Activated CD8-positive, alpha-beta memory T cell treated with anti-CD3 and anti-CD28 coated beads for 36 hours (primary cell): ENCODE data around the gene KLK10. TPM values are rescaled to one million over a fixed set of nuclear protein-coding genes. Genes with fewer than 3 reads are reported as not detected.
"Not testable (repeated sequence)": the region's sequence is repeated elsewhere in the genome, so short reads cannot be mapped to it uniquely, and the experiment has no call there.

Source experiments
- CTCF ChIA-PET: fragments of 350-600 bp; sonication (Branson Sonifier 250); formaldehyde crosslinking; loops from one replicate; lab custom pipeline; 2021; ENCODE audit warnings: antibody characterized with exemption; lab: Charles Lee
- POLR2A ChIA-PET: fragments of 350-600 bp; sonication (Branson Sonifier 250); formaldehyde crosslinking; loops from one replicate; lab custom pipeline; 2021; ENCODE audit warnings: antibody characterized with exemption; lab: Charles Lee
- total RNA-seq, 2 experiments: library from RNA; stranded (reverse); gene quantifications; one replicate each; pipeline ENCODE4 v1.2.3, GENCODE V29; 2021

KLK10 gene
- total RNA-seq, 2 experiments from 2014 or later = not detected

- ChIA-PET POLR2A (no interaction called here), CTCF (no interaction called here)
Measured at GRCh38 chr19:51006406-51006805, 13.1 kb downstream of the KLK10 start.

GRCh38 chr19:51005248-51005647 lies 14.3 kb downstream of the KLK10 start:
- ChIA-PET CTCF (no interaction called here), POLR2A (no interaction called here)

DNA sequence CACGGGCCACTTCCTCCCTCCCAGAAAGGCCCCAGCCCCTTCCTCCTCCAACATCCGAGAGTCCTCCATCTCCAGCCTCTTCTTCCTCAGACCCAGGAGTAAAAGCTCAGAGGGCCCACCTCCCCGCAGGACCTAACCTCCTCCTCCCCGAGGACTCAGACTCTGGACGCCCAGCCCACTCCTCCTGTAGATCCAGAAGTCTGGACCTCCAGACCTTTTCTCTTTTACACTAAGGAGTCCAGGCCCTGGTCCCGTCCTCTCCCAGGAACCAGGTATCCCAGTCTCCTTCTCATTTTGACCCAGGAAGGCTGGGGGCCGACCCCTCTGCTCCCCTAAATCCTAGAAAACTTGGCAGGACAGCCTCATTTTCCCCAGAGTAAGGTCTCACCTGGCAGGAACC lies 16.2 kb downstream of the KLK10 start:
- CTCF ChIA-PET = no interaction called here

DNA sequence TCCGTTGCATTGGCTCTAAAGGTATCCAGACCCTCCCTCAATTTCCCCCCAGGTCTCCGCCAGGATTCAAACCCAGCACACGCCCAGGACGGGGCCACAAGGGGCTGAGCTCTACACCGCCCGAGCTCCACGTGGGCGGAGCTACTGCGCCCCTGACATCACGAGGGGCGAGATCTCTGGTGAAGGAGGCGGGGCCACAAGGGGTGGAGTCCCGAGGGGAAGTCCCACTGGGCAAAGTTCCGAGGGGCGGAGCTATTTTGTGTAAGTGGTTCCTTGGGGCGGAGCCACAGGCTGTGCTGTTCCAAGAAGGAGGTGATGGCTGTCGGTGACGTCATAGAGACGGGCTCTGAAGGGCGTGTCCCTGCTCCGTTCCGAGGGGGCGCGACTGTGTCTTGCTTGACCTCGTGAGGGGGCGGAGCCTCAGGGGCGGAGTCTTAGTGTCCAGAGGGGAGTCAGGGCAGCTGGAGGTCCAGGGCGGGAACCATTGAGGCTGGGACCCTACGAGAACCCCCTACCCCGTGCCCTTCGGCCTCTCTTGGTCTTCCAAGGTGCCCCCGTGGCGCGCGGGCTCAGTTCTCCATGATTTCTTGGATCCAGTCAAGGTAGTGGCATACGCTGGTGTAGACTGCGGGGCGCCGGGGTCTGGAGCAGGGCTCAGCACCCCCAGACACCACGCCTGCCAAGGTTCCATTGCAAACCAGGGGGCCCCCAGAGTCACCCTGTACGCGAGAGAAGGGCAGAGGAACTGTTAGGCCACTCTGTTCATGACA lies 16.8 kb downstream of the KLK10 start:
- ChIA-PET POLR2A (interaction anchor here (0.6 kb wide), 1 partner anchor 15 kb away, joined by 11 read pairs; no protein-coding TSS in a partner anchor), CTCF (no interaction called here)

More for the DNA sequence above, 16.2 kb downstream of the KLK10 start:
- POLR2A ChIA-PET = no interaction called here

GRCh38 chr19:51002089-51002532 lies 17.4 kb downstream of the KLK10 start:
- POLR2A ChIA-PET = no interaction called here
- CTCF ChIA-PET = no interaction called here

DNA sequence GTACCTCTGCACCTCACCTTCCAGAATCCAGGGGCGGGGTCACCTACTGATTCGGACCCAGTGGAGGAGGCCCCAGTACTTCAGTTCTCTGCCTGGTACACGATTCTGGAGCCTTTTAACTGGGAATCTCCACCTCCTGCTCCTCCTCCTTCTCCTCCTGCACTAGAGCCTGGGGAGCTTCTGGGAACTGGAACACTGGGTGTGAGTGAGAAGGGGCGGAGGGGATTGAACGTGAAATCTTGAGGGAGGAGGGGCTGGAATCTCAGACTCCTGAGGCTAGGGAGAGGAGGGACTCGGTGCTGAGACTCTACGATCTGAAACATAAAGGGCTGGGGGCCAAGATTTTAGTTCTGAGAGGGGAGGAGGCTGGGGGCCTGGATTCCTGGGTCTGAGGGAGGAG lies 18.0 kb downstream of the KLK10 start, which contains the start of gene KLK8:
Gene KLK8 (minus strand): TSS at position 90 of the 400 bp plus-strand sequence. CDS start 437 bp downstream, outside the sequence.
- CTCF ChIA-PET = no interaction called here
- POLR2A ChIA-PET = no interaction called here

DNA sequence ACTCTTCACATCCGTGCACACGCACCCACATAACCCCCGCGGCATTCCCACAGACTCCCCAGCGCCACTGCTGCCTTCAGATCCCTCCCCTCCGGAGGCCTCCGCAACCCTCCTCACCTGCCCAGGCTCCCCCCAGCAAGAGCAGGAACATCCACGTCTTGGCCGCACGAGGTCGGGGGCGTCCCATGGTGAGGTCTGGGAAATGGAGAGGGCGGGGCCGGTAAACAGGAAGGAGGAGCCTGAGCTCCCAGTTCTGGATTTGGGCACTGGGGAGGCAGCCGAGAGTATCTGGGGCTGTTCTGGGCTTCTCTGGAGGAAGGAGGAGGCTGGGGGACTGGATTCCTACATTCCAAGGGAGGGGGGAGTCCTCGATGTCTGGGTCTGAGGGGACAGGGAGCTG lies 18.5 kb downstream of the KLK10 start:
- ChIA-PET POLR2A (no interaction called here), CTCF (no interaction called here)

- CTCF ChIA-PET = no interaction called here
- POLR2A ChIA-PET = no interaction called here
Measured at GRCh38 chr19:51000426-51000825, 19.1 kb downstream of the KLK10 start.

DNA sequence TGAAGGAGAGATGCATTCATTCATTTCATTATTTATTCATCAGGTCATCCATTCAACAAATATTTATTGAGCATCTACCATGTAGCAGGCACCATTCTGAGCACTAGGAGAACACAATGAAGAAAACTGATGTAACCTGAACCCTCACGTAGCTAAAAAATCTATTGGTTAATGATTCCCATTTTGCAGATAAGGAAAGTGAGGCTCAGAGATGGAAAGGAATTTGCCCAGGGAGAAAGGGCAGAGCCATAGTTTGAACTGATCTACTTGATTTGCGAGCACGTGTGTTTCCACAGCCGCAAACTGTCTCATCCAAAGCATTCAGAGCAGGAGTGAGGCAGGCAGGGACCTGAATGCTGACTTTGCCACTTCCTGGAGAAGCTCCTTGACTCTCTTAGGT lies 20.8 kb downstream of the KLK10 start:
- ChIA-PET CTCF (no interaction called here), POLR2A (no interaction called here)

DNA sequence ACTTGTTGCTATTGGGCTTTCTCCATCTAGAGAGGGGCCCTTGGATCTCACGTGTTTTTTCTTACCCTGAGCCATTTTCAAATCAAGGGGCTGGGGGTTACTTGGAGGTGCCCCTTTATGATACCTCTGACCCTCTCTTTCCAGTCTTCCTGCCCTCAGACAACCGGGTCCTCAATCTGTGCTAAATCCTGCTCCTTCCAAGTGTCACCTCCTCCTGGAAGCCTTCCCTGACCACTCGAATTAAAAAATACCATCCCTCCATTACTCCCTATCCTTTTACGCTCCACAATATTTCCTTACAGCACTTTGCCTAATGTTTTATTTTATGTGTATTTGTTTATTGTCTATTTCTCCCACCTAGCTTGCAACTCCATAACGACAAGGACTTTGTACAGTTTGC lies 21.4 kb downstream of the KLK10 start:
- ChIA-PET POLR2A (no interaction called here), CTCF (no interaction called here)

GRCh38 chr19:50994129-50994528 lies 25.4 kb downstream of the KLK10 start:
- POLR2A ChIA-PET = no interaction called here
- CTCF ChIA-PET = no interaction called here

- POLR2A ChIA-PET = no interaction called here
- CTCF ChIA-PET = interaction anchor here (0.6 kb wide), 1 partner anchor 19 kb away, joined by 4 read pairs; no protein-coding TSS in a partner anchor
Measured at GRCh38 chr19:50992666-50993035, 26.9 kb downstream of the KLK10 start.

GRCh38 chr19:50984416-50984815 lies 35.1 kb downstream of the KLK10 start:
- CTCF ChIA-PET, POLR2A ChIA-PET: not testable (repeated sequence)

GRCh38 chr19:50983625-50984292 lies 35.8 kb downstream of the KLK10 start, which contains the start of gene KLK7:
Gene KLK7 (minus strand): TSS chr19:50983917. CDS start chr19:50982399, 1,518 bp downstream.
- ChIA-PET CTCF (no interaction called here), POLR2A (no interaction called here)

DNA sequence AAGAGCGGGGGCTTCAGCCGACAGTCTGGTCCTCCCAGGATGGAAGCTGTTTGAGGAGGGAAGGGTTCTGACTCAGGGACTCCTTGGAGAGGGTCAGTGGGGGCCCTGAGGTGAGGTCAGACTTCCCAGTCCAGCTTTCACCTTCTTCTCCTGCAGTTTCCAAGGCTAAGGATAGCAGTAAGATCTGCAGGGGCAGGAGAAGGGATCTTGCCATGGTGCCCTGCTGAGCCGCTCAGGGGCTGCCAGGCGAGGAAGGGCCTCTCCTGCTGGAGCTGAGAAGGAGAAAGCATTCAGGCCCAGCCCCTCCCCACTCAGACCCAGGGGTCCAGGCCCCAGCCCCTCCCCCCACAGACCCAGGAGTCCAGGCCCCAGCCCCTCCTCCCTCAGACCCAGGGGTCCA lies 37.3 kb downstream of the KLK10 start:
- POLR2A ChIA-PET = no interaction called here
- CTCF ChIA-PET = no interaction called here

DNA sequence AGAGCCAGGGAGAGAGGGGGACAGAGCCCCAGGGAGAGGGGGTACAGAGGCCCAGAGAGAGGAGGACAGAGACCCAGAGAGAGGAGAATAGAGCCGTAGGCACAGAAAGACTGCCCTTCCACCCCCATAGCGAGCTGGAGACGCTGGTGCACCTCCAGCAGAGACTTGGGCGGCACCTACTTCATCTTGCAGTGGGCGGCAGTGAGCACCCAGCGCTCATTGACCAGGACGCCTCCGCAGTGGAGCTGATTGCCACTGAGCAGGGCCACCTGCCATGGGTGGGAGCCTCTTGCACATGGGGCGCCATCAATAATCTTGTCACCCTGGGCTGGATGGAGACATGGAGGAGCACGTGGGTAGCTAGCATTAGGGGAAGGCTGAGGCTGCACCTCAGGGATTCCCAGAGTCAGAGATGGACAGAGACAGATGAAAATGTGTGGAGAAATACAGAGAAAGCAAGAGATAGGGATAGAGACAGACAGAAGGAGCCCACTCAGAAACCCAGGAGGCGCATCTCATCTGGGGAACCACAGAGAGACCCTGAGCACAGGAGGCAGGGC lies 37.8 kb downstream of the KLK10 start:
- ChIA-PET CTCF (no interaction called here), POLR2A (no interaction called here)

GRCh38 chr19:50980208-50980607 lies 39.3 kb downstream of the KLK10 start:
- ChIA-PET POLR2A (no interaction called here), CTCF (no interaction called here)

GRCh38 chr19:50979758-50980157 lies 39.8 kb downstream of the KLK10 start:
- ChIA-PET CTCF (no interaction called here), POLR2A (no interaction called here)

- ChIA-PET POLR2A (no interaction called here), CTCF (no interaction called here)
Measured at GRCh38 chr19:50978772-50979390, 40.6 kb downstream of the KLK10 start.

GRCh38 chr19:50977626-50978025 lies 41.9 kb downstream of the KLK10 start:
- POLR2A ChIA-PET = no interaction called here
- CTCF ChIA-PET = no interaction called here
